ENCODE measurements around the gene PRAMEF25. TPM values are rescaled to one million over a fixed set of nuclear protein-coding genes. Genes with fewer than 3 reads are reported as not detected.
"Not testable (repeated sequence)": the region's sequence is repeated elsewhere in the genome, so short reads cannot be mapped to it uniquely, and the experiment has no call there.

Gene PRAMEF25
- not detected for total RNA-seq
- long read RNA-seq: 0 reads

- ATAC-seq; DNase-seq (ENCODE audit: missing footprints): not testable (repeated sequence)
Measured at GRCh38 chr1:13070474-13070873, at the start of gene PRAMEF25. Gene PRAMEF25, plus strand, starts transcription at chr1:13070774. Its CDS starts 2,920 bp downstream, at chr1:13073694.

DNA sequence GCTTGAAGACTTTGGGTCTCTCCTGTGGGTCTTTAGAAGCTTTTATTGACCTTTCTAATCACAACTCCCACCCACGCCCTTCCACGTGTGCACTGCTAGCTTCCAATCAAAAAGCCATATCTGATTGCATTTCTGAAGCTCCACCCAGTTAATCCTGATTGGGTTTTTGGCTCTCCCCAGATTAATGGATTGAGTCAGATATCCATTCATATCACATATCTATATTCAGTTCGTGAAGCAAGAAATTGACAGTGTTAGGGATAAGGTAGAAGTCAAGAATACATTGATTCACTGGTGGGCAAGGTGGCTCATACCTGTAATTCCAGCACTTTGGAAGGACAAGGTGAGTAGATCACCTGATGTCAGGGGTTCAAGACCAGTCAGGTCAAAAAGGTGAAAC, 14.1 kb upstream of the PRAMEF25 start, which contains the start of gene PRAMEF27:
Gene PRAMEF27, minus strand, starts transcription at position 101 of the 400 bp plus-strand sequence. CDS start 2,916 bp downstream, outside the sequence.
- ATAC-seq; DNase-seq (ENCODE audit: missing footprints); intact Hi-C loops (cut with DNase I): not testable (repeated sequence)

More at GRCh38 chr1:13070474-13070873, at the start of gene PRAMEF25:
- intact Hi-C loops (cut with DNase I): not testable (repeated sequence)

GRCh38 chr1:13116754-13117153, 46.2 kb downstream of the PRAMEF25 start, which contains the start of gene HNRNPCL2:
Gene HNRNPCL2, minus strand, starts transcription at chr1:13116854. Its CDS starts 454 bp downstream, at chr1:13116400.
- intact Hi-C loops (cut with DNase I); DNase-seq (ENCODE audit: missing footprints); ATAC-seq: not testable (repeated sequence)

Other genes with a start within 250 kb of the PRAMEF25 start
- not detected for gene PRAMEF11, start 239.4 kb upstream of the PRAMEF25 start, total RNA-seq
- gene HNRNPCL1, start 222.1 kb upstream of the PRAMEF25 start, total RNA-seq: not detected
- not detected for gene PRAMEF2, start 213.7 kb upstream of the PRAMEF25 start, total RNA-seq
- not detected for gene PRAMEF4, start 184.6 kb upstream of the PRAMEF25 start, total RNA-seq
- gene PRAMEF10, start 172.5 kb upstream of the PRAMEF25 start, total RNA-seq: not detected
- not detected for gene PRAMEF7, start 154.2 kb upstream of the PRAMEF25 start, total RNA-seq
- gene PRAMEF6, start 123.2 kb upstream of the PRAMEF25 start, total RNA-seq: not detected
- gene PRAMEF27, start 14.2 kb upstream of the PRAMEF25 start, total RNA-seq: not detected
- gene HNRNPCL3, start 10.0 kb upstream of the PRAMEF25 start, total RNA-seq: not detected
- gene HNRNPCL2, start 46.1 kb downstream of the PRAMEF25 start, total RNA-seq: not detected
- not detected for gene PRAMEF26, start 85.2 kb downstream of the PRAMEF25 start, total RNA-seq
- not detected for gene HNRNPCL4, start 94.9 kb downstream of the PRAMEF25 start, total RNA-seq
- gene PRAMEF9, start 101.1 kb downstream of the PRAMEF25 start, total RNA-seq: not detected
- not detected for gene PRAMEF13, start 130.6 kb downstream of the PRAMEF25 start, total RNA-seq
- not detected for gene PRAMEF18, start 155.4 kb downstream of the PRAMEF25 start, total RNA-seq
- gene PRAMEF5, start 183.4 kb downstream of the PRAMEF25 start, total RNA-seq: not detected
- gene PRAMEF8, start 214.4 kb downstream of the PRAMEF25 start, total RNA-seq: not detected
- not detected for gene PRAMEF33, start 232.8 kb downstream of the PRAMEF25 start, total RNA-seq
- not detected for gene PRAMEF15, start 244.8 kb downstream of the PRAMEF25 start, total RNA-seq